Activated gamma-delta T cell (primary cell): ENCODE data around the gene NDUFB10.
"Not testable (repeated sequence)": the region's sequence is repeated elsewhere in the genome, so short reads cannot be mapped to it uniquely, and the experiment has no call there.

Source experiments
- DNase-seq: peaks from one replicate; lab custom pipeline; 2025; lab: John Stamatoyannopoulos, UW

The NDUFB10 gene

GRCh38 chr16:1924095-1924494 lies 35.2 kb upstream of the NDUFB10 start:
- DNase-seq = no peak

GRCh38 chr16:1926271-1926670 lies 33.1 kb upstream of the NDUFB10 start:
- no peak for DNase-seq

GRCh38 chr16:1929105-1929504 lies 30.2 kb upstream of the NDUFB10 start:
- no peak for DNase-seq

GRCh38 chr16:1929578-1930337 lies 29.6 kb upstream of the NDUFB10 start:
- DNase-seq = peak; percentile 87

GRCh38 chr16:1930338-1930720 lies 29.0 kb upstream of the NDUFB10 start:
- no peak for DNase-seq

GRCh38 chr16:1932050-1933028 lies 27.0 kb upstream of the NDUFB10 start:
- DNase-seq = no peak

GRCh38 chr16:1933097-1933661 lies 26.2 kb upstream of the NDUFB10 start:
- DNase-seq = no peak

- DNase-seq = no peak
These were observed 22.3 kb upstream of the NDUFB10 start for GRCh38 chr16:1936945-1937479.

- DNase-seq = no peak
These were observed 21.0 kb upstream of the NDUFB10 start for GRCh38 chr16:1938316-1938715.

GRCh38 chr16:1938910-1939309 lies 20.4 kb upstream of the NDUFB10 start:
- no peak for DNase-seq

GRCh38 chr16:1939833-1940232 lies 19.5 kb upstream of the NDUFB10 start:
- DNase-seq = not testable (repeated sequence)

- no peak for DNase-seq
These were observed 18.8 kb upstream of the NDUFB10 start for GRCh38 chr16:1940273-1941161.

GRCh38 chr16:1941162-1942046 lies 17.9 kb upstream of the NDUFB10 start:
- no peak for DNase-seq

- no peak for DNase-seq
These were observed 17.1 kb upstream of the NDUFB10 start for GRCh38 chr16:1942047-1942809.

- peak; percentile 94 for DNase-seq
These were observed 16.3 kb upstream of the NDUFB10 start, which contains the start of gene MSRB1 for GRCh38 chr16:1942810-1943726. Gene MSRB1, minus strand, starts transcription at chr16:1943199. Its CDS starts 43 bp downstream, at chr16:1943156.

GRCh38 chr16:1944612-1945199 lies 14.6 kb upstream of the NDUFB10 start:
- DNase-seq = no peak

- no peak for DNase-seq
These were observed 13.6 kb upstream of the NDUFB10 start for GRCh38 chr16:1945559-1946391.
